Nephron (organoid): ENCODE measurements around the gene P2RY13.

ENCODE experiments used
- H3K27ac Mint-ChIP-seq, 3 experiments: 2 replicates each; pipeline ENCODE4 v1.8.0; 2020; ENCODE audit warnings: mixed read lengths in 3 of 3, mild to moderate bottlenecking in 2 of 3, moderate library complexity in 1 of 3
- H3K27me3 Mint-ChIP-seq: 2 replicates; pipeline ENCODE4 v1.8.0; 2021; ENCODE audit warnings: low read depth, mild to moderate bottlenecking, moderate library complexity, mixed read lengths
- H3K36me3 Mint-ChIP-seq: 2 replicates; pipeline ENCODE4 v1.8.0; 2020; ENCODE audit warnings: low read depth, mixed read lengths
- H3K4me1 Mint-ChIP-seq: 2 replicates; pipeline ENCODE4 v1.8.0; 2020; ENCODE audit warnings: mixed read lengths
- H3K4me3 Mint-ChIP-seq, 3 experiments: 2 replicates each; pipeline ENCODE4 v1.8.0; 2020; ENCODE audit warnings: mild to moderate bottlenecking in 3 of 3, mixed read lengths in 3 of 3, moderate library complexity in 2 of 3
- H3K9me3 Mint-ChIP-seq: 2 replicates; pipeline ENCODE4 v1.8.0; 2020; ENCODE audit warnings: mixed read lengths
- TF ChIP-seq, protein P1 (sequence below), 3 experiments: fragments of 200-600 bp; sonication (generic); IDR thresholded peaks; one replicate each; pipeline ENCODE4 v1.5.0; 2021; ENCODE audit warnings: antibody characterized with exemption in 3 of 3; ENCODE audit not compliant: unreplicated experiment in 3 of 3

Gene P2RY13

GRCh38 chr3:151366993-151367392 lies 37.6 kb upstream of the P2RY13 start:
- TF ChIP-seq, protein P1, sequence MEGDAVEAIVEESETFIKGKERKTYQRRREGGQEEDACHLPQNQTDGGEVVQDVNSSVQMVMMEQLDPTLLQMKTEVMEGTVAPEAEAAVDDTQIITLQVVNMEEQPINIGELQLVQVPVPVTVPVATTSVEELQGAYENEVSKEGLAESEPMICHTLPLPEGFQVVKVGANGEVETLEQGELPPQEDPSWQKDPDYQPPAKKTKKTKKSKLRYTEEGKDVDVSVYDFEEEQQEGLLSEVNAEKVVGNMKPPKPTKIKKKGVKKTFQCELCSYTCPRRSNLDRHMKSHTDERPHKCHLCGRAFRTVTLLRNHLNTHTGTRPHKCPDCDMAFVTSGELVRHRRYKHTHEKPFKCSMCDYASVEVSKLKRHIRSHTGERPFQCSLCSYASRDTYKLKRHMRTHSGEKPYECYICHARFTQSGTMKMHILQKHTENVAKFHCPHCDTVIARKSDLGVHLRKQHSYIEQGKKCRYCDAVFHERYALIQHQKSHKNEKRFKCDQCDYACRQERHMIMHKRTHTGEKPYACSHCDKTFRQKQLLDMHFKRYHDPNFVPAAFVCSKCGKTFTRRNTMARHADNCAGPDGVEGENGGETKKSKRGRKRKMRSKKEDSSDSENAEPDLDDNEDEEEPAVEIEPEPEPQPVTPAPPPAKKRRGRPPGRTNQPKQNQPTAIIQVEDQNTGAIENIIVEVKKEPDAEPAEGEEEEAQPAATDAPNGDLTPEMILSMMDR (IDR thresholded peaks at IDR 0.05; ENCODE audit: unreplicated experiment in 3 of 3), result no peak
- no peak overlapping the region for H3K4me3 Mint-ChIP-seq
- no peaks in the 10 kb centered on the region for H3K27me3 Mint-ChIP-seq
- peaks cover 5% of the 10 kb centered on the region for H3K36me3 Mint-ChIP-seq
- no peaks in the 10 kb centered on the region for H3K4me1 Mint-ChIP-seq
- no peaks in the 10 kb centered on the region for H3K9me3 Mint-ChIP-seq
- H3K27ac Mint-ChIP-seq, result peak overlapping the region; percentile 6 to 55 (median 52)

- Mint-ChIP-seq H3K36me3 (peaks cover 5% of the 10 kb centered on the region), H3K9me3 (no peaks in the 10 kb centered on the region), H3K4me1 (no peaks in the 10 kb centered on the region), H3K27me3 (no peaks in the 10 kb centered on the region), H3K27ac (no peak overlapping the region), H3K4me3 (no peak overlapping the region)
- TF ChIP-seq, protein P1 (IDR thresholded peaks at IDR 0.05; ENCODE audit: unreplicated experiment in 3 of 3), result no peak
Measured at GRCh38 chr3:151362751-151363174, 33.4 kb upstream of the P2RY13 start.

DNA sequence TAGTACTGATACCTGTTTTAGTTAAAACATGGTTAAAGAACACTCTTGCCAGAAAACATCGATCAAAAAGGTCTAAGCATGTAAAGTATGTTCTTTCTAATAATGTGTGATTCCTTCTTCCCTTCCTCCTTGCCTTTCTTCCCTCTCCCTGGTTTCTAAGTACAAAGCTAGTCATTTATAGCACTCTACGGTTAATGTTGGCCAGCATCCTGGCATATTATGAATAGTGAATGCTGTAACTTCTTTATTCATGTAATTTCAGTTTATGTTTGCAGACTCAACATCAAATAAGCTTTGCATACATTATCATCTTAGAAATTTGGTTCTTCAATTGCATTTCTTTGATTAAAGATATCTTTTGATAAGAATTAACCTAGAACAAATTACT lies 28.1 kb upstream of the P2RY13 start:
- Mint-ChIP-seq H3K9me3 (no peaks in the 10 kb centered on the region), H3K36me3 (peaks cover 5% of the 10 kb centered on the region), H3K27me3 (no peaks in the 10 kb centered on the region), H3K27ac (no peak overlapping the region), H3K4me3 (no peak overlapping the region), H3K4me1 (no peaks in the 10 kb centered on the region)
- TF ChIP-seq, protein P1 (IDR thresholded peaks at IDR 0.05; ENCODE audit: unreplicated experiment in 3 of 3), result no peak

DNA sequence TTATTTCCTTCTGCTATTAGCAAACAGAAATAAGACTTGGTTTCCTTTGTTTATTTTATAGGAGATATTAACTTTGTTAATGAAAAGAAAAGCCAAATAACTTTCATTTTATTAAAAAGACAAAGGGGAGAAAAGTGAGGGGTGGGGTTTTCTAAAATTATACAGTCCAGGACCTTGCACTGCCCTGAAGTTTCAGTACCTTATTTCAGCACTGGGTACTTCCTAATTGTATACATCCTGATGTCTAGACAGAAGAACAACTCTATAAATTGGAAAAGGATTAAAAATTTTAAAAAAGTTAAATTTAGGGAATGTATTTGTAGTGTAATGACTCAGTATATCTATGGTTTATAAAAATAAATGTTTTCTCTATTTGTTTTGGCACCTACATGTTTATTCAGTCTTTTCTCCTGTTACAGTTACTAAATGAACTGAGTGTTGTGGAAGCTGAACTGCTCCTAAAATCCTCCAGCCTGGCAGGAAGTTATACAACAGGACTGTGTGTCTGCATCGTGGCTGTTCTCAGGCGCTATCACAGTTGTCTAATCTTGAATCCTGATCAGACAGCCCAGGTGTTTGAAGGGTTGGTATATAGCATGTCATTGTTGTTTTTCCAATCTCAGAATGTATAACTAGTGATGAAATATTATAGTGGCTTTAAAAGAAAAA lies 27.6 kb upstream of the P2RY13 start:
- Mint-ChIP-seq H3K36me3 (no peaks in the 10 kb centered on the region), H3K4me1 (no peaks in the 10 kb centered on the region), H3K4me3 (no peak overlapping the region), H3K9me3 (no peaks in the 10 kb centered on the region), H3K27me3 (no peaks in the 10 kb centered on the region), H3K27ac (no peak overlapping the region)
- TF ChIP-seq, protein P1 (IDR thresholded peaks at IDR 0.05; ENCODE audit: unreplicated experiment in 3 of 3), result no peak

- TF ChIP-seq, protein P1 (IDR thresholded peaks at IDR 0.05; ENCODE audit: unreplicated experiment in 3 of 3), result no peak
- no peak overlapping the region for H3K27ac Mint-ChIP-seq
- H3K9me3 Mint-ChIP-seq, result no peaks in the 10 kb centered on the region
- no peak overlapping the region for H3K4me3 Mint-ChIP-seq
- no peaks in the 10 kb centered on the region for H3K36me3 Mint-ChIP-seq
- no peaks in the 10 kb centered on the region for H3K27me3 Mint-ChIP-seq
- H3K4me1 Mint-ChIP-seq, result no peaks in the 10 kb centered on the region
Measured at GRCh38 chr3:151351648-151352047, 22.3 kb upstream of the P2RY13 start.

DNA sequence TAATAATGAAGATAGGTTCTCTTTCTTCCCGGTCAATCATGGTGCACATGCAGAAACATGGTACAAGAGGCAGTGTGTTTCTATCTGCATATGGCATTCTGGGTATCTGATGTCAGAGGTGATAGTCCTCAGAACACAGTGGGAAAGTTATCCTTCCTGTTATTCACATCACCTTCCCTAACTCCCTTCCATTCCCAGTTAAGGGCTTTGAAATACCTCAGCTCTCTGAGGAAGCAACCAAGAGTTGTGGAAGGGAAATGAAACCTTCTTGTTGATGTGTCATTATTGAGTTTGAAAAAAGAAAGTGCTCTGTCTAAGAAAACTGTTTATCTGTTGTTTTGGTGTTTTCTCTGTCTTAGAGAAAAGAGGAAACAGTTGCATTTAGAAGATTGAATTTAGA lies 21.9 kb upstream of the P2RY13 start:
- no peak overlapping the region for H3K4me3 Mint-ChIP-seq
- H3K36me3 Mint-ChIP-seq, result no peaks in the 10 kb centered on the region
- TF ChIP-seq, protein P1 (IDR thresholded peaks at IDR 0.05; ENCODE audit: unreplicated experiment in 3 of 3), result no peak
- no peaks in the 10 kb centered on the region for H3K9me3 Mint-ChIP-seq
- H3K4me1 Mint-ChIP-seq, result no peaks in the 10 kb centered on the region
- H3K27me3 Mint-ChIP-seq, result no peaks in the 10 kb centered on the region
- no peak overlapping the region for H3K27ac Mint-ChIP-seq
